GM13977 (cell line): Measurements from ENCODE around the gene CNOT4.
A peak's percentile ranks its signal among the peaks of the same experiment; 100 is the strongest.
"Not testable (repeated sequence)": the region's sequence is repeated elsewhere in the genome, so short reads cannot be mapped to it uniquely, and the experiment has no call there.

ENCODE experiments used
- DNase-seq: peaks from one replicate; pipeline ENCODE4 v3.0.0; 2012; ENCODE audit warnings: low spot score
- in situ Hi-C: fragments of 300-500 bp; cut with MboI; formaldehyde crosslinking; loops from one replicate; pipeline ENCODE4 v1.12.0; 2022; ENCODE audit warnings: low sequenced_read_pairs, low pct_unique_long_range_greater_than_20kb, mixed read lengths, inconsistent platforms; ENCODE audit not compliant: unreplicated experiment
- TF ChIP-seq, protein P1 (sequence below): IDR thresholded peaks from 2 replicates; pipeline ENCODE4 v1.5.1; 2012; ENCODE audit warnings: mild to moderate bottlenecking, control low read depth; ENCODE audit not compliant: insufficient read depth; ENCODE audit errors: extremely low read depth, missing control alignments

CNOT4 gene

DNA sequence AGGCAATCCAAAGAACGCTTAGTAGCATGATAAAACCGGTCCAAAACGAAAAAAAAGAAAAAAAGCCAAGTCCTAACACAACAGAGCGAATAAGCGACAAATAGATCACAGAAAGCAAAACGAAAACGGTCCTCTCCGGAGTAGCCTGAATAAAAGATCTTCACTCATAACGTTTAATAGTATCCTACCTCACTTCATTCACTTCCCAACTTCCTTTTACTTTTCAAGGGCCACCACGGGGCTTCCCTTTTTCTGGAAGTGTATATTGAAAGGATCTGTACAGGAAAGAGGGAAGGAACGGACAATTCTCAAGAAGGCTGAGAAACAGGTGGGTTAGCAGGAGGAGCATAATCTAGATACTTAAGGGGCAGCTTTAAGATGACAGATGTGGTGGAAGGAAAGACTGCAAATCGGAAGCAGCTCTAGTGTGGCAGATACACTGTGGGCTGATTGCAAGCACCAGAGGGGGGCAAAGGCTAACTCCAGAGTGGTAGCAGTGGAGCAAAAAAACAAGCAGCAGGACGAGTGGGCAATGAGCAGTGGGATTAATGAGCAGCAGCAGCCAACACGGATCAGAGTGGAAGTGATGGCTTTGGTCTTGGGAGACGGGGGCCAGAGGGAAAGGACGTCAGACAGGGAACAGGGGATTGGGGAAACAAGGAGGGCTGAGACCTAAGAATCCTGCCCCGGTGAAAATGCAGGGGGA lies 866 bp downstream of the CNOT4 start:
- peak; percentile 44 for DNase-seq
- in situ Hi-C loops: loop anchor here (25.0 kb wide), 1 partner anchor 222 kb away; no protein-coding TSS in a partner anchor
- TF ChIP-seq, protein P1, sequence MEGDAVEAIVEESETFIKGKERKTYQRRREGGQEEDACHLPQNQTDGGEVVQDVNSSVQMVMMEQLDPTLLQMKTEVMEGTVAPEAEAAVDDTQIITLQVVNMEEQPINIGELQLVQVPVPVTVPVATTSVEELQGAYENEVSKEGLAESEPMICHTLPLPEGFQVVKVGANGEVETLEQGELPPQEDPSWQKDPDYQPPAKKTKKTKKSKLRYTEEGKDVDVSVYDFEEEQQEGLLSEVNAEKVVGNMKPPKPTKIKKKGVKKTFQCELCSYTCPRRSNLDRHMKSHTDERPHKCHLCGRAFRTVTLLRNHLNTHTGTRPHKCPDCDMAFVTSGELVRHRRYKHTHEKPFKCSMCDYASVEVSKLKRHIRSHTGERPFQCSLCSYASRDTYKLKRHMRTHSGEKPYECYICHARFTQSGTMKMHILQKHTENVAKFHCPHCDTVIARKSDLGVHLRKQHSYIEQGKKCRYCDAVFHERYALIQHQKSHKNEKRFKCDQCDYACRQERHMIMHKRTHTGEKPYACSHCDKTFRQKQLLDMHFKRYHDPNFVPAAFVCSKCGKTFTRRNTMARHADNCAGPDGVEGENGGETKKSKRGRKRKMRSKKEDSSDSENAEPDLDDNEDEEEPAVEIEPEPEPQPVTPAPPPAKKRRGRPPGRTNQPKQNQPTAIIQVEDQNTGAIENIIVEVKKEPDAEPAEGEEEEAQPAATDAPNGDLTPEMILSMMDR: peak; percentile 8

DNA sequence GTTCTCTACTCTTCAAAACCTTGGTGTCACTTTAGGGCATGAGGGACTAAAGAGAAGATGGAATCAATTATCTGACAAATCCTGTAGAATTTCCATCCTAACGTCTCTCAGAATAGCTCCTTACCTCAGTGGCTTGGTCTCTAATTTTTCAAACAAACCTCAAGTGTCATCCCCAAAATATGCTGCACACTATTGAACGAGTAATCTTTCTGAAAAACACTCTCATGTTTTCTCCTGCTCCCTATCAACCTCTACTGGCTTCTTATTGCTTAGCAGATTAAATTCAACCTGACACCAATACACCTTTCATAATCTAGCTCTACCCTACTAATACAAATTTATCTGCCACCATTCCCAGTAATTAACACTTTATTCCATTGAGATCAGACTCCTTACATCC lies 8.5 kb downstream of the CNOT4 start:
- DNase-seq: no peak
- TF ChIP-seq, protein P1: no peak
- in situ Hi-C loops: loop anchor here (25.0 kb wide), 1 partner anchor 214 kb away; no protein-coding TSS in a partner anchor

DNA sequence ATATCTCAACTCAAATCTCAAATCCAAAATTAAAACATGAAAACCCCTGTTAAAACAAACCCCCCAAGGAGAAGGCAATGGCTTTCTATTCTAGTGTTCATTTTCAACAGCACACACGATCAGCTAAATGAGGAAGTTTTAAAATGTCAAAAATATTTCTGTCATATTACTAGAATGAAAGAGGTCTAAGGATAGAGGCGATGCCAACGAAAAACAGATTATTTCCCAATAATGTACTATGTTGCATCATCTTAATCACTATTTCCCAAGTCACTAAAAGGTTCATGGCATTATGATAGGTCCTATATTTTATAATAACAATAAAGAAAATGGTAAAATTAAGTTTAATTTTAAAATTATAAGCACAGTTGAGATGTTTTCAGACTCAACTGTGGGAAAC lies 10.1 kb downstream of the CNOT4 start:
- no peak for DNase-seq
- TF ChIP-seq, protein P1: no peak
- in situ Hi-C loops: loop anchor here (25.0 kb wide), 1 partner anchor 213 kb away; no protein-coding TSS in a partner anchor

DNA sequence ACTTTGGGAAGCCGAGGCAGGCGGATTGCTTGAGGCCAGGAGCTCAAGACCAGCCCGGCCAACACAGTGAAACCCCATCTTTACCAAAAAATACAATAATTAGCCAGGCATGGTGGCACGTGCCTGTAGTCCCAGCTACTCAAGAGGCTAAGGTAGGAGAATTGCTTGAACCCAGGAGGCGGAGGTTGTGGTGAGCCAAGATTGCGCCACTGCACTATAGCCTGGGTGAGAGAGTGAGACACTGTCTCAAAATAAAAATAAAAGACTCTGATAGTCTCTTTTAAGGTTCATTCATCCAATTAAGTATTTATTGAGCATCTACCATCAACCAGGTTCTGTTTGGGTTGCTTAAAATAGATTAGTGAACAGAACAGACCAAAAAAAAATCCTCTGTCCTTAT lies 12.7 kb downstream of the CNOT4 start:
- DNase-seq, in situ Hi-C loops: not testable (repeated sequence)

DNA sequence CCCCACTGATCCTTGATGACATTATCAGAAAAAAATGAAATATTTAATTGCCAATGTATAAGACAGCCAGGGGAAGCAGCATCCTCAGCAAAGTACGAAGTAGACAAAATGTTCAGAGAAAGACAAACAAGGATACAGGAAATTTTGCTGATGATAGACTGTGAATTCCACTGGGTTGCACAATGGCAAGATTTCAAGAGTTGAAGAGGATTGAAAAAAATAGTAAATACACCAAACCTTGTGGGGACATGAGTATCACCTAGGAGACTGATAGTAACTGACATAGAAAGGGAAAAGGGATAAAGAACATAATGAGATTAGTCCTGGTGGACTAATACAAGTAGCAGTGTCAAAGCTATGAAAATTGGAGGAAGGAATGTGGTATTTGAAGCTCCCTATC lies 16.5 kb downstream of the CNOT4 start:
- DNase-seq: no peak
- in situ Hi-C loops: no loop called here
- TF ChIP-seq, protein P1: no peak

DNA sequence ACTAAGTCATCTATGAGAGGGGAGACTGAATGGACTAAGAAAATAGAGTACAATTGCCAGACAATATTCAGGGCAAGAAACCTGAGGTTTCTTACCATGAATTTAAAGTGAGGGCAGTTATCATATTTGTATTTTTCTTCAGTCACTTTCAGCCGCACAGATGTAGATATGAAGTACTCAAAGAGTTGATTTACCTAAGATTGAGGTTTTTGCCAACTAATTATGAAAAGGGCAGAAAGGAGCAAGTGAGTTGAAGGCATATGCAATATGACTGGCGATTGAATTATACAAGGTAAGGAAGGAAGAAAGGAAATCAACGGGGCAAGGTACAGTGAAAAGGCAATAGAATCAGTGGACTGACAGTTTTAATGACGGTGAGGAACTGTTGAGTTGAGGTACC lies 17.8 kb downstream of the CNOT4 start:
- TF ChIP-seq, protein P1: no peak
- no peak for DNase-seq
- in situ Hi-C loops: no loop called here

DNA sequence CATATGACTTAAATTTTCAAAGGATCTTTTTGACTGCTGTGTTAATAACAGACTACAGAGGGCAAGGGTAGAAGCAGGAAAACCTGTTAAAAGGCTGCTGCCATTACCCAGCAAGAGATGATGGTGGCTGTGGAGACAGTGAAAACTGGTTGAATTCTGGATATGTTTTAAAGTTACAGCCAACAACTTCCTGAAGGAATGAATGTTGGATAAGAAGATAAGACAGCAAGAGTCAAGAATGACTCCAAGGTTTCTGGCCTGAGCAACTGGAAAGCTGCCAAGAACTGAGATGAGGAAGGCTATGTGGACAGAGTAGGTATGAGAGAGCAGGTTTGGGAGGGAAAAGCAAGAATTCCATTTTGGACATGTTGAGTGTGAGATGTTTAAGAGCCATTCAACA lies 19.1 kb downstream of the CNOT4 start:
- in situ Hi-C loops: no loop called here
- TF ChIP-seq, protein P1: no peak
- no peak for DNase-seq
